ENCODE measurements around the gene HES4.

- TF ChIP-seq EZH2 (optimal IDR thresholded peaks at IDR 0.05; ENCODE audit: low read depth, low read length) (no peak), CTCF (IDR thresholded peaks at IDR 0.05; ENCODE audit: low read length) (no peak)
Observed at GRCh38 chr1:1027791-1028190, 27.9 kb upstream of the HES4 start.

Measured in MM.1S (cell line).